RWPE2 (cell line): ENCODE results near the gene MRGPRG.
A peak's percentile ranks its signal among the peaks of the same experiment; 100 is the strongest.
"Not testable (repeated sequence)": the region's sequence is repeated elsewhere in the genome, so short reads cannot be mapped to it uniquely, and the experiment has no call there.

Source experiments
- ATAC-seq: fragments of 200-7000 bp; cut with Tn5 transposase; 3 replicates; pipeline ENCODE4 v1.9.1; 2021; ENCODE audit warnings: low read depth
- DNase-seq: peaks from one replicate; pipeline ENCODE4 v3.0.0-alpha.2; 2020; ENCODE audit warnings: low spot score
- H3K27ac ChIP-seq: fragments of 450-650 bp; 2 replicates; pipeline ENCODE4 v1.5.1; 2017; ENCODE audit warnings: mild to moderate bottlenecking; ENCODE audit not compliant: poor library complexity, severe bottlenecking
- H3K27me3 ChIP-seq: fragments of 250-450 bp; sonication (Bioruptor Pico); 2 replicates; pipeline ENCODE4 v1.5.1; 2021; ENCODE audit warnings: mild to moderate bottlenecking, moderate library complexity; ENCODE audit not compliant: insufficient read depth, poor library complexity, severe bottlenecking
- H3K36me3 ChIP-seq: fragments of 250-450 bp; sonication (Bioruptor Pico); 2 replicates; pipeline ENCODE4 v1.5.1; 2020; ENCODE audit warnings: low read depth, mild to moderate bottlenecking, moderate library complexity
- H3K4me1 ChIP-seq: fragments of 250-450 bp; sonication (Bioruptor Pico); 2 replicates; pipeline ENCODE4 v1.5.1; 2021; ENCODE audit warnings: mild to moderate bottlenecking, moderate library complexity; ENCODE audit not compliant: insufficient read depth, poor library complexity, severe bottlenecking
- H3K4me3 ChIP-seq: fragments of 250-450 bp; sonication (Bioruptor Pico); 2 replicates; pipeline ENCODE4 v1.5.1; 2021; ENCODE audit warnings: mild to moderate bottlenecking, moderate library complexity; ENCODE audit not compliant: severe bottlenecking
- H3K9me3 ChIP-seq: fragments of 250-450 bp; sonication (Bioruptor Pico); 2 replicates; pipeline ENCODE4 v1.5.1; 2021; ENCODE audit warnings: mild to moderate bottlenecking, moderate library complexity; ENCODE audit not compliant: severe bottlenecking
- CTCF ChIP-seq: fragments of 450-650 bp; IDR thresholded peaks from one replicate; pipeline ENCODE4 v1.5.1; 2017; ENCODE audit warnings: mild to moderate bottlenecking, moderate library complexity; ENCODE audit not compliant: poor library complexity, severe bottlenecking

The MRGPRG gene, protein sequence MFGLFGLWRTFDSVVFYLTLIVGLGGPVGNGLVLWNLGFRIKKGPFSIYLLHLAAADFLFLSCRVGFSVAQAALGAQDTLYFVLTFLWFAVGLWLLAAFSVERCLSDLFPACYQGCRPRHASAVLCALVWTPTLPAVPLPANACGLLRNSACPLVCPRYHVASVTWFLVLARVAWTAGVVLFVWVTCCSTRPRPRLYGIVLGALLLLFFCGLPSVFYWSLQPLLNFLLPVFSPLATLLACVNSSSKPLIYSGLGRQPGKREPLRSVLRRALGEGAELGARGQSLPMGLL

DNA sequence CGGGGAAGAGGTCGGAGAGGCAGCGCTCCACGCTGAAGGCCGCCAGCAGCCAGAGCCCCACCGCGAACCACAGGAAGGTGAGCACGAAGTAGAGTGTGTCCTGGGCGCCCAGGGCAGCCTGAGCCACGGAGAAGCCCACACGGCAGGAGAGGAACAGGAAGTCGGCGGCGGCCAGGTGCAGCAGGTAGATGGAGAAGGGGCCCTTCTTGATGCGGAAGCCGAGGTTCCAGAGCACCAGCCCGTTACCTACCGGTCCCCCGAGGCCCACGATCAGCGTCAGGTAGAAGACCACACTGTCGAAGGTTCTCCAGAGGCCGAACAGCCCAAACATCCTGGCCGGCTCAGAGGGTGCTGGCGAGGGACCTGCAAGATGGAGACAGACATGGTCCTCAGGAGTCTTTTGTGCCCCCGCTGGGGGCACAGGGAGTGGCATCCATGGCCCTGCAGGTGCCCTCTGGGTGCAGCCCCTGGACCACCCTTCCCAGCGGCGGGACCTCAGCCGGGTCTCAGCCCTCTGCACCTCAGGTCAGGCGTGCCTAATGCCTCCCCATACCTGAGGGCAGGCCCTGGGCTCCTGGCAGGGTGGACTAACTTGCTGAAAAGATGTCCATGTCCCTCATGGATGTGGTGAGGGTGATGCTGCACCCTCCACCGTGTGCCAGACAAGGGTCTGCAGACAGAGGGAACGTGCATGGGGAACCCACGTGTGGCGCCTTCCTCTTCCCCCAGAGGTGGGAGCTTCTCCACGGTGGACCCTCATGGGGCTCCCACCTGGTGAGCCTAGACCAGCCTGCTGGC is at the start of gene MRGPRG:
MRGPRG (minus strand) TSS at position 331 of the 798 bp plus-strand sequence; CDS start at position 331, 0 bp downstream.
- Histone ChIP-seq H3K9me3 (no peaks in the 10 kb centered on the region), H3K27ac (no peak within 1 kb of the TSS), H3K36me3 (no peaks in the 10 kb centered on the region), H3K4me1 (no peaks in the 10 kb centered on the region), H3K4me3 (no peak within 1 kb of the TSS), H3K27me3 (peaks cover 40% of the 10 kb centered on the region)
- TF ChIP-seq CTCF, result no peak
- DNase-seq (peak; percentile 54), ATAC-seq (no peak)

DNA sequence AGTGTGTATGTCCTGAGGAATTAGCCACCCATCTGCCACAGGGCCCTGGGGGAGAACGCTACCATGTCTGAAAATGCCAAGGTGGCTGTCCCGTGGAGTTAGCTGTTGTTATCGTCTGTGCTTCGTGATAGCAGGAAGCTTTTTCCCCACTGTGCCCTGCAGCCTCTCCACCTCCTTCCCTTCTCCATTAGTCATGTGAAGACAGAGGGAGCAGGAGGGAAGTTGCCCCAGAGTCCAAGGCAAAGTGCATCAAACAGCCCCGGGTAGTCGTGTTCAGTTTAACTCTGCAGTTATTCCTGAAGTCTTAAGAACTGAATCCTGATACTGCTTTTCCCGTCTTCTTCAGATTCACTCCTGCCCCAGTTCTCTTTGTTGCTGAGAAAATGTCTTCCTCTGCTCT is 43.9 kb upstream of the MRGPRG start:
- not testable (repeated sequence) for H3K27ac ChIP-seq, H3K9me3 ChIP-seq, H3K4me1 ChIP-seq, DNase-seq, H3K36me3 ChIP-seq, H3K27me3 ChIP-seq, ATAC-seq, H3K4me3 ChIP-seq

DNA sequence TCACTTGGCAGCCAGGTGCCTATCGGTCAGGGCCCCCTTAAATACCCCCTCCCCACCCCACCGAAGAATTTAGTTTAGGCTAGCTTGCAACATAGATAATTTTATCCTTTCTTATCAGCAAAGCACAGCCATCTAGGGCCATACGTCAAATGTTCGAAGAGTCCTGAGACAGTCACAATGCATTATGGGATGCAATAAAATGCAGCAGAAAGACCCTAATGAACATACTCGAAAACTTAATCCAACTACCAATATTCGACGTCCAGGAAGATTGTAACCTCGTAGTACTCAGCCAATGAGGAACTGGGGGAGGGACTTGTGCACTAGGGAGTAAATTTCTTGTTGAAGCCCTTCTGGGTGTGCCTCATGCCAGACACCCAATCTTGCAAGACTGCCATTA is 43.2 kb upstream of the MRGPRG start:
- H3K4me3 ChIP-seq, H3K27ac ChIP-seq, ATAC-seq, H3K9me3 ChIP-seq, H3K36me3 ChIP-seq, DNase-seq, H3K4me1 ChIP-seq, H3K27me3 ChIP-seq: not testable (repeated sequence)

DNA sequence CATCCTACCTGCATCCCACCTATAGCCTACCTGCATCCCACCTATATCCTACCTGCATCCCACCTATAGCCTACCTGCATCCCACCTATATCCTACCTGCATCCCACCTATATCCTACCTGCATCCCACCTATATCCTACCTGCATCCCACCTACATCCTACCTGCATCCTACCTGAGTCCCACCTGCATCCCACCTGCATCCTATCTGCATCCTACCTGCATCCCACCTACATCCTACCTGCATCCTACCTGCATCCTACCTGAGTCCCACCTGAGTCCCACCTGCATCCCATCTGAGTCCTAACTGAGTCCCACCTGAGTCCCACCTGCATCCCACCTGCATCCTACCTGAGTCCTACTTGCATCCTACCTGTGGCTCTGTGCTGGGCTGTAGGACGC is 38.9 kb upstream of the MRGPRG start:
- not testable (repeated sequence) for H3K27ac ChIP-seq, ATAC-seq, H3K4me1 ChIP-seq, H3K4me3 ChIP-seq, DNase-seq, H3K9me3 ChIP-seq, H3K27me3 ChIP-seq, H3K36me3 ChIP-seq

GRCh38 chr11:3255241-3255640 is 36.6 kb upstream of the MRGPRG start:
- not testable (repeated sequence) for H3K9me3 ChIP-seq

GRCh38 chr11:3254773-3255172 is 36.2 kb upstream of the MRGPRG start:
- H3K27me3 ChIP-seq, H3K9me3 ChIP-seq, H3K4me3 ChIP-seq, ATAC-seq, H3K36me3 ChIP-seq, H3K27ac ChIP-seq, DNase-seq, H3K4me1 ChIP-seq: not testable (repeated sequence)

More at GRCh38 chr11:3255241-3255640, 36.6 kb upstream of the MRGPRG start:
- H3K4me1 ChIP-seq, H3K27me3 ChIP-seq, ATAC-seq, H3K27ac ChIP-seq, DNase-seq, H3K36me3 ChIP-seq, H3K4me3 ChIP-seq: not testable (repeated sequence)

GRCh38 chr11:3245071-3245470 is 26.5 kb upstream of the MRGPRG start:
- Histone ChIP-seq H3K9me3 (no peaks in the 10 kb centered on the region), H3K36me3 (no peaks in the 10 kb centered on the region), H3K27ac (no peak overlapping the region), H3K4me3 (no peak overlapping the region), H3K4me1 (no peaks in the 10 kb centered on the region), H3K27me3 (peaks cover 6% of the 10 kb centered on the region)
- no peak for TF ChIP-seq CTCF
- no peak for DNase-seq
- no peak for ATAC-seq
